T follicular helper cell (primary cell): Measurements from ENCODE around the gene RTL10.
"Not testable (repeated sequence)": the region's sequence is repeated elsewhere in the genome, so short reads cannot be mapped to it uniquely, and the experiment has no call there.

Source experiments
- DNase-seq: peaks from one replicate; pipeline ENCODE4 v3.0.0-alpha.2; 2020; ENCODE audit warnings: low read depth

The RTL10 gene

DNA sequence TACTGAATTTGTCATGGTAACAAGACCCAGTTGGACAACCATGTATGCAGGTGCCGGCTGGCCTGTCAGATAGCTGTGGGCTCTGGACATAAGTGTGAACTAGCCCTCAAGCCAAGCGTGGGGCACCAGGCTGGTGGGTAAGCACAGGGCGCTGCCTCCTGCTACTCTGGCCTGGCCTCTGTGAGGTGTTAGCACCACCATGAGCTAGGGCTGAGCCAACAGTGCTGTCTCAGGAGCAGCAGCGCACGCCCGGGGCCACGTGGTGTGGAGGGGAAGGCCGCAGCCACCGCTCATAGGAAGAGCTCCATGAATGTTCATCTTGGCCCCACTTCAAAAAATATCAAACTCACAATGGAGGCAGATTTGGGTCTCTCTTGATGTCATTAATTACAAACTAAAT, 35.3 kb upstream of the RTL10 start:
- DNase-seq = peak; percentile 29

DNA sequence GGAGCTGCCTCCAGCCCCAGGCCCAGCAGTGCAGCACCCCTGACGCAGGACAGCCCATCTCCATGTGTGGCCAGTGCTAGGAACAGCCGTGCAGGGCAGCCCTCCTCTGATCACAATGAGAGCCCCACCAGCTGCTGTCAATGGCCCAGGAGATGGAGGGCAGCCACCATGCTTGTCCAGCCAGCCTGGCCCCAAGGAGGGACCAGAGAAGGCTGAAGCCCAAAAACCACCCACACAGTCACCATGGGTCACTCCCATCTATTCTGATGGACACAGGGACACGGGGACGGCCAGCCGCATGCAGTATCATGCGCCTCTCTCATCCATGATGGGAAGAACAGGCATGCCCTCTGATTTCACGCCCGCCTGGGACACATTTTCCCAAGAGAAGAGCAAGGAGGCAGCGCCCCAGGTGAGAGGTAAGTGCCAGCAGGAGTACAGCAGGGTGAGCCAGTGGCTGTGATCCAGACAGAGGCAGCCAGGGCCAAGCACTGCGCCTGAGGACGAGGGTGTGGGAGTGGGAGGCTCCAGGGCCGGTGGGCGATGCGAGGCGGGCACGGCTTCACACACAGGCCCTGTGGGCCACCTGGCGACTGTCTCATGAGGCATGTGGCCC, 33.6 kb upstream of the RTL10 start:
- DNase-seq = no peak

GRCh38 chr22:19887256-19887985, 32.7 kb upstream of the RTL10 start:
- DNase-seq = no peak

GRCh38 chr22:19886605-19887255, 32.1 kb upstream of the RTL10 start:
- peak; percentile 29 for DNase-seq

GRCh38 chr22:19885841-19886592, 31.3 kb upstream of the RTL10 start:
- DNase-seq = no peak

GRCh38 chr22:19884954-19885751, 30.5 kb upstream of the RTL10 start:
- no peak for DNase-seq

GRCh38 chr22:19884161-19884953, 29.7 kb upstream of the RTL10 start:
- no peak for DNase-seq

DNA sequence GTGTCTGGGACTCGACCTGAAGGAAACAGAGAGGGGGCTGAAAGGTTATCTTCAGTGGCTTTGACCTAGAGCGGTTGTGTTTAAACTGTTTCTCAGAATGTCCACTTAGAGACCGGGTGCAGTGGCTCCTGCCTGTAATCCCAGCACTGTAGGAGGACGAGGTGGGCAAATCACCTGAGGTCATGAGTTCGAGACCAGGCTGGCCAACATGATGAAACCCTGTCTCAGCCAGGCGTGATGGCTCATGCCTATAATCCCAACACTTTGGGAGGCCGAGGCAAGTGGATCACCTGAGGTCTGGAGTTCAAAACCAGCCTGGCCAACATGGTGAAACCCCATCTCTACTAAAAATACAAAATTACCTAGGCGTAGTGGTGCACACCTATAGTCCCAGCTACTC, 28.8 kb upstream of the RTL10 start:
- not testable (repeated sequence) for DNase-seq

DNA sequence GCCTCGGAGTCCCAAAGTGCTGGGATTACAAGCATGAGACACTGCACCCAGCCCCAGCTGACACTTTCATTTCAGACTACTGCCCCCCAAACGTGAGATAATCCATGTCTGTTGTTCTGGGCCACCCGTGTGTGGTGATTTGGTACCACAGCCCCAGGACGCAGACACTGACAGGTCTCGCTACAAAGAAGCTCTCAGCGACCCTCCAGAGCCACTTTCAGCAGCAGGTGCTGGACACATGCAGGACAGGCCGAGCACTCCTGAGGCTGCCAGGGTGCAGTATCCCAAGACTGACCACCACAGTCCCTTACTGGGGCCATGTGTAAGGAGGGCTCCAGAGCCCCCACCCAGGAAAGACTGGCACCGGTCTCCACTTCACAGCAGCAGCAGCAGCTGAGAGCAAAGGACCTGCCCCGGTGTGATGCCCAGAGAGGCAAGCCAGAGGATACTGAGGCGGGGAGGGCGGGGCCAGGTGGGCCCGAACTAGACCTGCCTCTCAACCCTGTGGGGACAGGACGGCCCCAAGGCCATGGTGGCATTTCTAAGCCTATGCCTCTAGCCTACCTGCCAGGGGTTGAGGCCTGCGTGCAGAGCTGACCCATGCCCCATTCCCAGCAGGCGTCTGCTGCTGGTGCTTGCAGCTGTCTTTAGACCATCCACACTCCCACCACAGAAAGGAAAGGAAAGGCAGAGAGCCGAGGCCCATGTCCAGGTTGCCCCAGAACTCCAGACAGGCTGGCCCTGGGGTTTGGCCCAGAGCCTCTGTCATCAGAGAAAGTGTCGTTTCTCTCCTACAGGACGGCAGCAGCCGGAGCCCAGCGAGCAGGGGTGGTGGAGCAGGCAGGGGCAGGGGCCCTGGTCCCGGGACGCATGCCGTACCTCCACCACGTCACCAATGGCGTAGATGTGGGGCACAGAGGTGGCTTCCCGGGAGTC, 28.0 kb upstream of the RTL10 start:
- no peak for DNase-seq

- no peak for DNase-seq
Measured at GRCh38 chr22:19880786-19881569, 26.3 kb upstream of the RTL10 start.

DNA sequence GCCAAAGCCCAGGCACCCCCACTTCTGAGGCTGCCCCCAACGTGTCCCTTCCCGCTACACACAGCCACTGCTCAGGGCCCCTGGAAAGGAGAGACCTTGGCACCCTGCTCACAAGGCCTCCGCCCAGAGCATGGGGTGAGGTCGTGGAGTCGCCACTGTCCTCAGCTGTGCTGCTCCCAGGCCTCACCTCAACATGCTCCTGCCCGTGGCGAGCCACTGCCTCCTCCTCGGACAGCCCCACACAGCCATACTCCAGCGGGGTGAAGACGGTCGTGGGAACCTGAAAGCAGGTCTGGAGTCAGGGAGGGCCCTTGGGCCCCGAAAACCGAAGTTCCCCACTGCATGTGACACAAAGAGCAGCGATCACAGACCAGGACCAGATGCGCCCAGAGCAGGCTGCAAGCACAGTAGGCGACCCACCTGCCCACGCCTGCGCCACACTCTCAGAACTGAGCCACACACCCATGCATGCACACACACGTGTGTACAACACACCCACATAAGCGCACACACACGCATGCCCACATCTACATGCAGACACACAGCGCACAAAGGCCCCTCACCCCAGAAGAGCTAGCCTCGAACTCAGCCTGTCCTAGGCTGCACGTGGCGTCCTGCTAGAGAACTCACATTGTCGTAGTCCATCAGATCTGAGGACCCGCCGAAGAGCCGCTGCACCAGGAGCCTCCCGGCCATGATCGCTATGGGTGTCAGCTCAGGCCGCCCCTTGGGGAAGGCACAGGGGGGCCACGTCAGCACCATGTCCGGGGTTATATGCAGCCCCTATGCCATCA, 25.5 kb upstream of the RTL10 start:
- DNase-seq = no peak

DNA sequence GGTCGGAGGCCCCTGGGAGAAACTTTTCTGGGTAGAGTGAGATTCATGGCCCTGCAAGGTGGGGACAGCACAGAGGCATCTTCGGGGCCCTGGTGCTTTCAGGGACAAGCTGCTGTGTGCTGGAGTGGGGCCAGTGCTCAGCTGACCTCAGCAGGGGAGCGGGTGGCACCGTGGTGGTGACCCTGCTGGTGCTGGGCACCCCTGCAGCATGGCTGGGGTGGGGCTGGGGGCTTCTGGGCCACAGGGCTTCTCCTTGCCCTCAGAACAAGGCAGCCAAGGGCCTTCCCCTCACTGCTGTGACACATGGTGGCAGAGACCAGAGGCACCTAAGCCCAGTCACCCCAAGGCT, 24.9 kb upstream of the RTL10 start:
- no peak for DNase-seq

GRCh38 chr22:19879246-19879570, 24.5 kb upstream of the RTL10 start:
- DNase-seq = no peak

GRCh38 chr22:19878461-19879245, 24.0 kb upstream of the RTL10 start:
- DNase-seq = no peak

GRCh38 chr22:19877626-19878339, 23.1 kb upstream of the RTL10 start:
- no peak for DNase-seq

DNA sequence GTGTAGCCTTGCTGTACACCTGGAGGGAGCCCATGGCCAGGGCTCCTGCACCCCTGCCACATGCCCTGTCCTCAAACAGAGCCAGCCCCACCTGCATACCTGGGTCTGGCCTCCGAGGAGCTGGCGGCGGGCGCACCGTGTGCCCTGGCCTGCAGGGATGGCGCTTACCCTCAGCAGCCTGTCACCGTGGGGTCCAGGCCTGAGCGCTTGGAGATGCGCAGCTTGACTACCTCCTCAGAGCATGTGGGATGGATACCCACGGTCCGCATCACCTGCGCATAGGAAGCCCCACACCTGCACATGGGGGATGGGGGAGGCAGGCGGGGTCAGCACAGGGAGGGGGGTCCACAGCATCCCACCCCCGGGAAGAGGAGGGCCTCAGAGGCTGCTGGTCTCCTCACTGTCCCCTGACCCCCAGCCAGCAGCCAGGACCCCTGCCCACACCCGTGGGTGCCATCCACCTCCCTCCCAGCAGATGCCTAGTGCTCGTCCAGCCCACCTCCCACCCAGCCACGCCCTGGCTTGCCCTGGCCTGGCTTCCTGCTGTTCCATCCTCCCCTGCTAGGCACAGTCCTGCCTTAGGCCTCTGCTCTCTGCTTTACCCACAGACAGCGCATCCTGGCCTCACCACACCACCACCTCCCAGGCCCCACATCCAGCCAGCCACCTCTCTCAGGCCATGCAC, 22.4 kb upstream of the RTL10 start:
- DNase-seq = no peak
